GM10847 (cell line): ENCODE data around the gene NCOA7.

Source experiments
- POLR2A ChIP-seq: IDR thresholded peaks from 2 replicates; pipeline ENCODE4 v1.6.1; 2011; ENCODE audit not compliant: insufficient read length; ENCODE audit errors: extremely low read depth

Gene NCOA7

DNA sequence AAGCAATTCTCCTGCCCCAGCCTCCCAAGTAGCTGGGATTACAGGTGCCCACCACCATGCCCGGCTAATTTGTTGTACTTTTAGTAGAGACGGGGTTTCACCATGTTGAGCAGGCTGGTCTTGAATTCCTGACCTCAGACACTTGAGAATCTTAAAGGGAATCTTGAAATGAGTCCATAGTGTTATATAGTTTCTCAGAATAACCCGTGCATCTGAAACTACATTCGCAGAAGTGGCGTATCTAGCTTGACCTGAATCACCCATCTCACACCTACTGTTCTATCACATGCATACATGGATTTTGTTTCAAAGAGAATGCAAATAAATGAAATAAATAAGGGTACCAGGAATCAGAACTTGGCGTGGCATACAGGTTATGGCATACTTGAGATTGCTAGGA is 65.0 kb downstream of the NCOA7 start:
- TF ChIP-seq POLR2A = no peak

DNA sequence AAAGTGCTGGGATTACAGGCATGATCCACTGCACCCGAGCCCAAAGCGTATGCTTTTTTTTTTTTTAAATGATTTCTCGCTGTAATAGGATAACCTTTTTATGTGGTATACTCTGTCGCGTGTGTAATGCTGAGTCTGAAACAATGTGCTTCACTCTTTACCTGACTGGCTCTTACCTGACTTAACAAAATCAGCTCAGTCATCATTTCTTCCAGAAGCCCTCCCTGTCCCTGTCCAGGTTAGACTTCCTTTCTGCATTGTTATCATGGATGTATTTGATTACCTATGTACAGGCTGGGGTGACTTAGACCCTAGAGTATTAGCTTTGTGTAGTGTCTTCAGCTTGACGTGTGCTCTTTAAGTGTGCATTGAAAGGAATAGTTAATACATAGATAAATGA is 67.1 kb downstream of the NCOA7 start:
- TF ChIP-seq POLR2A = no peak

DNA sequence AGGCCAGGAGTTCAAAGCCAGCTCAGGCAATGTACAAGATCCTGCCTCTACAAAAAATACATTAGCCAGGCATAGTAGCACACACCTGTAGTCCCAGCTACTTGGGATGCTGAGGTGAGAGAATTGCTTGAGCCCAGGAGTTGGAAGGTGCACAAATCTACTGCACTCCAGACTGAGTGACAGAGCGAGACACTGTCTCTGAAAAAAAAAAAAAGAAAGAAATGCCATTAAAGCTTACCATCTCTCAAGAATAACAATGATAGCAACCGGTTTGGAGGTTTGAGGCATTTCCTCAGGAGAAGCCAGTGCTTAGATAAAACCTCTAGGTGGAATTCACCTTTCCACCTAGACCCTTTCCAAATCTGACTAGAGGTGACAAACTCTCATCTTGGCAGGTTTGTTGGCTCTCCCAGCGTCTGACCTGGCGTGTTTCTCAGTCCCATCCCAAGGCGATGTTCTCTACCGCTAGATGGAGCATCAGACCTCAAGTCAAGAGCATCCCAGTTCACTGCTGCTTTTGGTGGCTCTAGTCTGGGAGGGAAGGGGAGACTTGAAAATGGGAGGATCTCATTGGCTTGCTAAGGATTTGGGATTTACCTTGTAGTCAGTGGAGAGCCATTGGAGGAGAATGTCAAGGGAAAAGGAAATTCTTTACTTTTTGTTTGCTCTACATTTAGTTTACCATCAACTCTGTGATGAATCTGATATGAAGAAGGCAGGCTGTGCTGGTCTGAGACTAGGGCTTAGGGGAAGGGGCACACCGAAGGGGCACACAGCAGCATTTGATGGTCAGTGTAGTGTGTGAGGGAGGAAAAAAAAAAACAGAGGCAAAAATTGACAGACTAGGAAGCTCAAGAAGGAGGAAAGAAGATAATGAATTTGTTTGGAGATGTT is 67.9 kb downstream of the NCOA7 start:
- no peak for TF ChIP-seq POLR2A

DNA sequence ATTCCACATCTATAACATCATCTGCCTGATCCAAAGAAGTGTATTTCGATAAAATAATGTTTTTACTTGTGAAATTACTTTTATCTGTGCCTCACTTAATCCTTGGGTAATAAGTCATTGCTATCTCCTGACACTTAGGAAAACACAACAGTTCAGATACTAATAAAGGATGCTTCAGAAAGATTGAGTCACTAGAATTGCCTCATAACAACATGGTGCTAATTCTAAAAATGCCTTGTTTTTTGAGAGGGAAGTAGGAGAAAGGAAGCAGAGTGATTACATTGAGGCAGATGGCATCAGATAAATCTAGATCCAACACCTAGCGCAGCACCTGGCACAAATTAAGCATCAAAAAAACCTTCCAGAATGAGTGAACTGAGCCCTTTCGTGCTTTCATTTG is 69.0 kb downstream of the NCOA7 start:
- no peak for TF ChIP-seq POLR2A

DNA sequence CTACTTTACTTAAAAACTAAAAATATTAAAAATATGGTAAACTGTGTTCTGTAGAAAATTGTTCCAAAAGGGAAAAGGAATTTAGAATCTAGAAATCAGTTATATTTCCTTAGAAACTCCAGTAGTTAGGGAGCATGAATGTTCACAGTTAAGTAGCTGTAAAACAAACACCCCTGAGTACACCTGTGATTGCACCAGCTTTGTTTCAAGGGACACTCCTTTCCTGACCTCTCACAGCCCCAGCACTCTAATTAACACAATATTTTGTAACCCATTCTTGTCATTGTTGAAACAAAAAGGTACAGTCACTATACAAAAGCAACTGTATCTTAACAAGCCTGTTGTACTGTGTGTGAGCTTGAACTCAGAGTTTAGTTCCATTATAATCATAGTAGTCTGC is 72.3 kb downstream of the NCOA7 start:
- TF ChIP-seq POLR2A = no peak

DNA sequence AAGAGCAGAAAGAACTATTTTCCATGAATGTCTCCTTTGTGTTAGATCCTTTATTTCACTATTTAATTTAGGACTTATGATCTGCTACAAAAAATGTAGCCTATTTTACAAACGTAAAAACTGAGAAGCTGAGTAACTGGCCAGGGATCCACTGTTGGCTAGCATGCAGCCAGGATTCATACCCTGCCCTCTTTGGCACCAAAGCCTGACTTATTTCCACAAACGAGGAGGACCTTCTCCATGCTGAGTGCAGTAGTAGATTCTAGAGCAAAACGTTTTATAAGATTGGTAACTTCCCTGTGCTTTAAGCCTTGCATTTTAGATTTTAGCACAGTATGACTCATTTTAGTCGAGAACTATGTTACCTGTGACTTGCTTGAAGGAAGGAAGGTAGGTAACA is 74.3 kb downstream of the NCOA7 start:
- TF ChIP-seq POLR2A = no peak

GRCh38 chr6:125866433-125866832 is 75.7 kb downstream of the NCOA7 start:
- no peak for TF ChIP-seq POLR2A

DNA sequence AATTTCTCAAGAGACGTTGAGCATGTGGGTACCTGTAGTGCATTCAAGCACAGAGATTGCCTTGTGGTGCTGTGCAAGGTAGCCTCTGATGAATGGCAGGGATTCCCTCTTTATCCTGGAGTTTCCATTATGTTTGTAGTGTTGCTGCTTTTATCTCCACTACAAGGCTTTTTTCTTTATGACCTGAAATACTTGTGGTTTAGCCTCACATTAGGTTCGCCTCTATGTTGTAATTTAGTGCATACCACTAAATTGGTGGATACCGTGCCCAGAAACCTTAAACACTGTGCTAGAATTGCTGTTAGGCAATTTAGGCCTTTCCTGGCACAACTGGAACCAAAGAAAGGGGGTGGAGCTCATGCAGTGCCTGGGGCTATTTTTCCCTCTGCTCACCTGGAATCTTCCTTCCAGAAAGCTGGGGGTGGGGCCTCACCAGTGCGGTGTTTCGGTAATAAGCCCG is 76.8 kb downstream of the NCOA7 start:
- no peak for TF ChIP-seq POLR2A

GRCh38 chr6:125868252-125868651 is 77.5 kb downstream of the NCOA7 start:
- no peak for TF ChIP-seq POLR2A

DNA sequence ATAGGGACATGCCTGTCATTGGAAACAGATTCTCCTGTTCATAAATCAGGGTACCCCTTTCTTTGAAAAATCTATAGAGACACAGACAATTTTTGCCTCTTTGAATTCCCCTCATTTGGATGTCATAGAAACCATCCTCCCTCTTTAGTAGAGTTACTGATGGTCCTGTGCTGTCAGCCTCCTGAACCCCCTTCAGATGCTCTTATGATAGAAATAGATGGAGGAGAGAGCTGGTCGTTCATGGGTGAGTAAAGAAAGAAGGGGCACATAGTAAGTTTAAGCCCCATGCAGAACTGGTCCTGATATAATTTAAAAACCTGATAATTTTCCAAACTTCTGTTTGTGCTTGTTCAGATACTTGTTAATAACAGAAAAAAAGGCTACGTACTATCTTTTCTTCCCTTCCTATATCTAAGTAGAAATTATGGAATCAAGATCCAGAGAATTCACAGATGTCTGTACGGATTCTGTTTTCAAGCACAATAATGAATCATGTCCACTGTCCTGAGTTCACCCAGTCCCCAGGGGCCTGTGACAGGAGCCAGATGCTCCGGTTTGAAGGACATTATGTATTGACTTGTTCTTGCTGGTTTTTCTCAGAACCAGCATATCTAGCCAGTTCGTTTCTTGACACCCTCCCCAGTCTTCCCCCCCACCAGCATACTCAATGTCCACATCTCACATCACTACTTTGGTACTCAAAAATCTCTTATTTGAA is 78.1 kb downstream of the NCOA7 start:
- no peak for TF ChIP-seq POLR2A

GRCh38 chr6:125869427-125869826 is 78.7 kb downstream of the NCOA7 start:
- no peak for TF ChIP-seq POLR2A

GRCh38 chr6:125871365-125871764 is 80.6 kb downstream of the NCOA7 start:
- TF ChIP-seq POLR2A = no peak

GRCh38 chr6:125872259-125872921 is 81.6 kb downstream of the NCOA7 start:
- no peak for TF ChIP-seq POLR2A

DNA sequence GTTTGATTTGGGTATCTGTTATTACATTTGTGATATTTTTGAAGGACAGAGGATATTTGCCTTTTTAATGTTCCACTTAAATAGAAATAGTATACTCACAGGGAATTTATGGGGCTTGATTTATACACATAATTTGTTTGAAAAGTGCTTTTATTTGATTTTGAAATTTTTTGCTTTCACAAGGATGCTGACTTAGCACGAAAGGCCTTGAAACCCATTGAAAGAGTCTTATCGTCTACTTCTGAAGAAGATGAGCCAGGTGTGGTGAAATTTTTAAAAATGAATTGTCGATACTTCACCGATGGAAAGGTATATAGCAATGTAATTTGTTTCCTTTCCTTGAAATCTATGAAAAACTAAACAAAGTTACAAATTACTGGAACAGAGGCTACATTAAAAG is 91.5 kb downstream of the NCOA7 start:
- no peak for TF ChIP-seq POLR2A

- TF ChIP-seq POLR2A = no peak
Observed at GRCh38 chr6:125884634-125885371, 94.0 kb downstream of the NCOA7 start.
